Measurements from ENCODE around the gene IFT122. TPM values are rescaled to one million over a fixed set of nuclear protein-coding genes. Genes with fewer than 3 reads are reported as not detected.

IFT122 gene
- total RNA-seq, 1 donor from 2014 or later: 17.7 TPM

DNA sequence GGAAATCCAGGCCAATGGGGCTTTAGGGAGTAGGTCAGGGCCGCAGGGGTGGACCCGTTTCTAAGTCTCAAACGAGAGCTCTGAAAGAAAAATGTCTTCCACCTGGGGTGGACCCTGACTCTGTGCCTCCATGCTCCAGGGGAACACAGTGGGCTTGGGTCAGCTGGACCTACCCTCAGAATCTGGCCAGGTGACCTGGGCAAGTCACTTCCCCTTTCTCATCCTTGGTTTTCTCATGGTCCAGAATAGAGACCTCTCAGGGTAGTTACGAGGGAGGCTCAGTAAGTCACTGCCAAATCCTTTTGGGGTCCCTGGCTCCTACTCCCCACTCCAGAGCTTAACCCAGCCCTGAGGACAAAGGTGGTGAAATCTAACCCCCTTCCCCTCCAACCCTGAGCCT lies 37.4 kb upstream of the IFT122 start:
- no peak overlapping the region for H2AFZ ChIP-seq (ENCODE audit: low read depth, low read length)
- FAIRE-seq (no peak), DNase-seq (ENCODE audit: low read depth) (no peak)
- no peak overlapping the region for H3K27ac Mint-ChIP-seq (ENCODE audit: unreplicated experiment)
- H3K9me3 Mint-ChIP-seq (ENCODE audit: unreplicated experiment): no peaks in the 10 kb centered on the region
- peaks cover 17% of the 10 kb centered on the region for H3K79me2 ChIP-seq (ENCODE audit: insufficient read depth, low read length)
- no peak overlapping the region for H3K4me2 ChIP-seq (ENCODE audit: low read length)
- peaks cover 4% of the 10 kb centered on the region for H3K4me1 Mint-ChIP-seq (ENCODE audit: low read depth, unreplicated experiment)
- H3K4me3 ChIP-seq (ENCODE audit: insufficient read depth, low read depth, low read length): no peak overlapping the region
- H3K9ac ChIP-seq (ENCODE audit: low read length): no peak overlapping the region
- no peaks in the 10 kb centered on the region for H3K27me3 ChIP-seq (ENCODE audit: insufficient read depth, low read length)
- no peak overlapping the region for H3K4me3 Mint-ChIP-seq (ENCODE audit: unreplicated experiment)
- H4K20me1 ChIP-seq (ENCODE audit: insufficient read depth, low read length): peaks cover 12% of the 10 kb centered on the region
- H3K27me3 Mint-ChIP-seq (ENCODE audit: low read depth, unreplicated experiment): peaks cover 16% of the 10 kb centered on the region
- no peaks in the 10 kb centered on the region for H3K9me3 ChIP-seq (ENCODE audit: insufficient read depth, low read depth, low read length)
- peaks cover 1% of the 10 kb centered on the region for H3K36me3 Mint-ChIP-seq (ENCODE audit: low read depth, unreplicated experiment)
- no peak overlapping the region for H3K27ac ChIP-seq (ENCODE audit: low read depth, low read length)
- H3K36me3 ChIP-seq (ENCODE audit: insufficient read depth, low read length): no peaks in the 10 kb centered on the region
- H3K4me1 ChIP-seq (ENCODE audit: insufficient read depth, low read length): peaks cover 12% of the 10 kb centered on the region
- TF ChIP-seq, protein P1, sequence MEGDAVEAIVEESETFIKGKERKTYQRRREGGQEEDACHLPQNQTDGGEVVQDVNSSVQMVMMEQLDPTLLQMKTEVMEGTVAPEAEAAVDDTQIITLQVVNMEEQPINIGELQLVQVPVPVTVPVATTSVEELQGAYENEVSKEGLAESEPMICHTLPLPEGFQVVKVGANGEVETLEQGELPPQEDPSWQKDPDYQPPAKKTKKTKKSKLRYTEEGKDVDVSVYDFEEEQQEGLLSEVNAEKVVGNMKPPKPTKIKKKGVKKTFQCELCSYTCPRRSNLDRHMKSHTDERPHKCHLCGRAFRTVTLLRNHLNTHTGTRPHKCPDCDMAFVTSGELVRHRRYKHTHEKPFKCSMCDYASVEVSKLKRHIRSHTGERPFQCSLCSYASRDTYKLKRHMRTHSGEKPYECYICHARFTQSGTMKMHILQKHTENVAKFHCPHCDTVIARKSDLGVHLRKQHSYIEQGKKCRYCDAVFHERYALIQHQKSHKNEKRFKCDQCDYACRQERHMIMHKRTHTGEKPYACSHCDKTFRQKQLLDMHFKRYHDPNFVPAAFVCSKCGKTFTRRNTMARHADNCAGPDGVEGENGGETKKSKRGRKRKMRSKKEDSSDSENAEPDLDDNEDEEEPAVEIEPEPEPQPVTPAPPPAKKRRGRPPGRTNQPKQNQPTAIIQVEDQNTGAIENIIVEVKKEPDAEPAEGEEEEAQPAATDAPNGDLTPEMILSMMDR (IDR thresholded peaks at IDR 0.05; ENCODE audit: insufficient read depth, low read depth, low read length): no peak
- TF ChIP-seq EZH2 (IDR thresholded peaks at IDR 0.05; ENCODE audit: insufficient read depth, low read length): no peak

DNA sequence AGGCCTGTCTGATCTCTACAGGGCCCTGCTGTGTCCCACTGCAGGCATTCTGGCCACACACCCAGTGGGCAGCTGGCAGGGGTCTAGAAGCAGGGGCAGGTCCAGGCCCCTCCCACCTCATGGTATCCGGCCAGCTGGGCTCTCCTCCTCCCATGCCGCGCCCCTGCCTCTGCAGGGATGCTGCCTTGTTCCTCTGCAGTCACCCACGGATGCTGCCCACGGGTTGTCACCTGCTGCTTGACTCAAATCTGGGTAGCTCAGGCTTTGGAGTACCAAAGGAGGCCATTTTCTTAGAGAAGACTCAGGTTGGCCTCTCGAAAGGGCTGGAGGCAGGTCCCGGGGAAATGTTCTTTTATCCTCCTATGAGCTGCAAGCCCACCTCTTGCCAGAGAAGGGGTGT lies 36.6 kb upstream of the IFT122 start:
- Mint-ChIP-seq H3K4me1 (ENCODE audit: low read depth, unreplicated experiment) (no peaks in the 10 kb centered on the region), H3K9me3 (ENCODE audit: unreplicated experiment) (no peaks in the 10 kb centered on the region), H3K36me3 (ENCODE audit: low read depth, unreplicated experiment) (no peaks in the 10 kb centered on the region), H3K4me3 (ENCODE audit: unreplicated experiment) (no peak overlapping the region), H3K27me3 (ENCODE audit: low read depth, unreplicated experiment) (peaks cover 16% of the 10 kb centered on the region), H3K27ac (ENCODE audit: unreplicated experiment) (no peak overlapping the region)
- Histone ChIP-seq H3K9ac (ENCODE audit: low read length) (no peak overlapping the region), H4K20me1 (ENCODE audit: insufficient read depth, low read length) (peaks cover 4% of the 10 kb centered on the region), H3K9me3 (ENCODE audit: insufficient read depth, low read depth, low read length) (no peaks in the 10 kb centered on the region), H3K4me2 (ENCODE audit: low read length) (no peak overlapping the region), H3K4me1 (ENCODE audit: insufficient read depth, low read length) (peaks cover 4% of the 10 kb centered on the region), H3K36me3 (ENCODE audit: insufficient read depth, low read length) (no peaks in the 10 kb centered on the region), H2AFZ (ENCODE audit: low read depth, low read length) (no peak overlapping the region), H3K27ac (ENCODE audit: low read depth, low read length) (no peak overlapping the region), H3K79me2 (ENCODE audit: insufficient read depth, low read length) (peaks cover 9% of the 10 kb centered on the region), H3K27me3 (ENCODE audit: insufficient read depth, low read length) (no peaks in the 10 kb centered on the region), H3K4me3 (ENCODE audit: insufficient read depth, low read depth, low read length) (no peak overlapping the region)
- TF ChIP-seq, protein P1 (IDR thresholded peaks at IDR 0.05; ENCODE audit: insufficient read depth, low read depth, low read length): no peak
- DNase-seq (ENCODE audit: low read depth) (no peak), FAIRE-seq (no peak)

- Histone ChIP-seq H4K20me1 (ENCODE audit: insufficient read depth, low read length) (no peaks in the 10 kb centered on the region), H3K9me3 (ENCODE audit: insufficient read depth, low read depth, low read length) (no peaks in the 10 kb centered on the region), H3K79me2 (ENCODE audit: insufficient read depth, low read length) (peaks cover 2% of the 10 kb centered on the region), H2AFZ (ENCODE audit: low read depth, low read length) (no peak overlapping the region), H3K27me3 (ENCODE audit: insufficient read depth, low read length) (no peaks in the 10 kb centered on the region), H3K36me3 (ENCODE audit: insufficient read depth, low read length) (no peaks in the 10 kb centered on the region), H3K9ac (ENCODE audit: low read length) (no peak overlapping the region), H3K27ac (ENCODE audit: low read depth, low read length) (no peak overlapping the region), H3K4me3 (ENCODE audit: insufficient read depth, low read depth, low read length) (no peak overlapping the region), H3K4me2 (ENCODE audit: low read length) (no peak overlapping the region), H3K4me1 (ENCODE audit: insufficient read depth, low read length) (no peaks in the 10 kb centered on the region)
- Mint-ChIP-seq H3K27me3 (ENCODE audit: low read depth, unreplicated experiment) (peaks cover 16% of the 10 kb centered on the region), H3K4me1 (ENCODE audit: low read depth, unreplicated experiment) (no peaks in the 10 kb centered on the region), H3K27ac (ENCODE audit: unreplicated experiment) (no peak overlapping the region), H3K36me3 (ENCODE audit: low read depth, unreplicated experiment) (no peaks in the 10 kb centered on the region), H3K9me3 (ENCODE audit: unreplicated experiment) (no peaks in the 10 kb centered on the region), H3K4me3 (ENCODE audit: unreplicated experiment) (no peak overlapping the region)
- FAIRE-seq (no peak), DNase-seq (ENCODE audit: low read depth) (no peak)
- TF ChIP-seq, protein P1 (IDR thresholded peaks at IDR 0.05; ENCODE audit: insufficient read depth, low read depth, low read length): no peak
- no peak for TF ChIP-seq EZH2 (IDR thresholded peaks at IDR 0.05; ENCODE audit: insufficient read depth, low read length)
These were observed 35.9 kb upstream of the IFT122 start for GRCh38 chr3:129404130-129404529.
